ENCODE results near the gene RGS10. TPM values are rescaled to one million over a fixed set of nuclear protein-coding genes. Genes with fewer than 3 reads are reported as not detected.
"Not testable (repeated sequence)": the region's sequence is repeated elsewhere in the genome, so short reads cannot be mapped to it uniquely, and the experiment has no call there.

RGS10 gene
- polyA plus RNA-seq (2013, experiment 1 of 2): 59.3 TPM
- 54.0 TPM for polyA plus RNA-seq (2013, experiment 2 of 2)

GRCh38 chr10:119542357-119542987 lies at the start of gene RGS10:
Gene RGS10 (minus strand): TSS chr10:119542719. CDS start chr10:119542638, 81 bp downstream.
- no peaks in the 10 kb centered on the region for H3K36me3 ChIP-seq (ENCODE audit: control insufficient read depth, insufficient read depth, low read length)
- H3K4me1 ChIP-seq (ENCODE audit: control insufficient read depth, insufficient read depth, low read length, poor library complexity, severe bottlenecking): peaks cover 29% of the 10 kb centered on the region
- 0% methylated on average over 43 to 58 of the region's 76 CpGs for WGBS, 2 experiments (ENCODE audit: insufficient coverage in 2 of 2)
- H3K27ac ChIP-seq (ENCODE audit: low read depth, low read length, severe bottlenecking): no peak within 1 kb of the TSS
- H3K4me3 ChIP-seq (ENCODE audit: extremely low read depth, insufficient read depth, low read length, poor library complexity, severe bottlenecking): peak within 1 kb of the TSS; percentile 61
- no peaks in the 10 kb centered on the region for H3K9me3 ChIP-seq (ENCODE audit: control insufficient read depth, low read length)

- Histone ChIP-seq H3K4me1 (ENCODE audit: control insufficient read depth, insufficient read depth, low read length, poor library complexity, severe bottlenecking) (peaks cover 8% of the 10 kb centered on the region), H3K27ac (ENCODE audit: low read depth, low read length, severe bottlenecking) (no peak overlapping the region), H3K4me3 (ENCODE audit: extremely low read depth, insufficient read depth, low read length, poor library complexity, severe bottlenecking) (no peak overlapping the region), H3K9me3 (ENCODE audit: control insufficient read depth, low read length) (no peaks in the 10 kb centered on the region), H3K36me3 (ENCODE audit: control insufficient read depth, insufficient read depth, low read length) (peaks cover 68% of the 10 kb centered on the region)
- 92 to 93% methylated on average over 3 to 4 of the region's 4 CpGs for WGBS, 2 experiments (ENCODE audit: insufficient coverage in 2 of 2)
Observed at GRCh38 chr10:119588071-119588470, 45.6 kb upstream of the RGS10 start.

GRCh38 chr10:119578355-119578754 lies 35.8 kb upstream of the RGS10 start:
- Histone ChIP-seq H3K4me1 (ENCODE audit: control insufficient read depth, insufficient read depth, low read length, poor library complexity, severe bottlenecking) (no peaks in the 10 kb centered on the region), H3K36me3 (ENCODE audit: control insufficient read depth, insufficient read depth, low read length) (peaks cover 66% of the 10 kb centered on the region), H3K9me3 (ENCODE audit: control insufficient read depth, low read length) (no peaks in the 10 kb centered on the region), H3K4me3 (ENCODE audit: extremely low read depth, insufficient read depth, low read length, poor library complexity, severe bottlenecking) (no peak overlapping the region), H3K27ac (ENCODE audit: low read depth, low read length, severe bottlenecking) (no peak overlapping the region)
- 89% methylated on average over 1 of the region's 3 CpGs; no CpG with 5 or more reads in 1 of the 2 experiments for WGBS, 2 experiments (ENCODE audit: insufficient coverage in 2 of 2)

GRCh38 chr10:119575991-119576390 lies 33.5 kb upstream of the RGS10 start:
- Histone ChIP-seq H3K4me3 (ENCODE audit: extremely low read depth, insufficient read depth, low read length, poor library complexity, severe bottlenecking) (no peak overlapping the region), H3K36me3 (ENCODE audit: control insufficient read depth, insufficient read depth, low read length) (peaks cover 76% of the 10 kb centered on the region), H3K4me1 (ENCODE audit: control insufficient read depth, insufficient read depth, low read length, poor library complexity, severe bottlenecking) (no peaks in the 10 kb centered on the region), H3K9me3 (ENCODE audit: control insufficient read depth, low read length) (no peaks in the 10 kb centered on the region), H3K27ac (ENCODE audit: low read depth, low read length, severe bottlenecking) (no peak overlapping the region)

GRCh38 chr10:119575506-119575905 lies 33.0 kb upstream of the RGS10 start:
- no peaks in the 10 kb centered on the region for H3K4me1 ChIP-seq (ENCODE audit: control insufficient read depth, insufficient read depth, low read length, poor library complexity, severe bottlenecking)
- peaks cover 81% of the 10 kb centered on the region for H3K36me3 ChIP-seq (ENCODE audit: control insufficient read depth, insufficient read depth, low read length)
- no peak overlapping the region for H3K27ac ChIP-seq (ENCODE audit: low read depth, low read length, severe bottlenecking)
- H3K9me3 ChIP-seq (ENCODE audit: control insufficient read depth, low read length): no peaks in the 10 kb centered on the region
- WGBS, 2 experiments (ENCODE audit: insufficient coverage in 2 of 2): 93 to 94% methylated on average over 2 to 3 of the region's 5 CpGs
- H3K4me3 ChIP-seq (ENCODE audit: extremely low read depth, insufficient read depth, low read length, poor library complexity, severe bottlenecking): no peak overlapping the region

- 89 to 97% methylated on average over 6 of the region's 8 CpGs for WGBS, 2 experiments (ENCODE audit: insufficient coverage in 2 of 2)
- H3K4me3 ChIP-seq (ENCODE audit: extremely low read depth, insufficient read depth, low read length, poor library complexity, severe bottlenecking): no peak overlapping the region
- no peaks in the 10 kb centered on the region for H3K9me3 ChIP-seq (ENCODE audit: control insufficient read depth, low read length)
- no peak overlapping the region for H3K27ac ChIP-seq (ENCODE audit: low read depth, low read length, severe bottlenecking)
- H3K4me1 ChIP-seq (ENCODE audit: control insufficient read depth, insufficient read depth, low read length, poor library complexity, severe bottlenecking): no peaks in the 10 kb centered on the region
- peaks cover 25% of the 10 kb centered on the region for H3K36me3 ChIP-seq (ENCODE audit: control insufficient read depth, insufficient read depth, low read length)
Observed at GRCh38 chr10:119567978-119568377, 25.5 kb upstream of the RGS10 start.

GRCh38 chr10:119562097-119562496 lies 19.6 kb upstream of the RGS10 start:
- H3K9me3 ChIP-seq (ENCODE audit: control insufficient read depth, low read length): no peaks in the 10 kb centered on the region
- H3K4me1 ChIP-seq (ENCODE audit: control insufficient read depth, insufficient read depth, low read length, poor library complexity, severe bottlenecking): no peaks in the 10 kb centered on the region
- H3K27ac ChIP-seq (ENCODE audit: low read depth, low read length, severe bottlenecking): no peak overlapping the region
- WGBS, 2 experiments (ENCODE audit: insufficient coverage in 2 of 2): 67 to 93% methylated on average over 1 to 3 of the region's 4 CpGs
- no peaks in the 10 kb centered on the region for H3K36me3 ChIP-seq (ENCODE audit: control insufficient read depth, insufficient read depth, low read length)
- H3K4me3 ChIP-seq (ENCODE audit: extremely low read depth, insufficient read depth, low read length, poor library complexity, severe bottlenecking): no peak overlapping the region

- not testable (repeated sequence) for H3K36me3 ChIP-seq (ENCODE audit: control insufficient read depth, insufficient read depth, low read length); H3K4me3 ChIP-seq (ENCODE audit: extremely low read depth, insufficient read depth, low read length, poor library complexity, severe bottlenecking); H3K4me1 ChIP-seq (ENCODE audit: control insufficient read depth, insufficient read depth, low read length, poor library complexity, severe bottlenecking); H3K27ac ChIP-seq (ENCODE audit: low read depth, low read length, severe bottlenecking); H3K9me3 ChIP-seq (ENCODE audit: control insufficient read depth, low read length)
- WGBS, 2 experiments (ENCODE audit: insufficient coverage in 2 of 2): 90 to 96% methylated on average over 5 to 15 of the region's 33 CpGs
Observed at GRCh38 chr10:119559511-119559910, 17.0 kb upstream of the RGS10 start.

GRCh38 chr10:119556081-119556480 lies 13.6 kb upstream of the RGS10 start:
- not testable (repeated sequence) for H3K4me3 ChIP-seq (ENCODE audit: extremely low read depth, insufficient read depth, low read length, poor library complexity, severe bottlenecking); H3K4me1 ChIP-seq (ENCODE audit: control insufficient read depth, insufficient read depth, low read length, poor library complexity, severe bottlenecking); H3K27ac ChIP-seq (ENCODE audit: low read depth, low read length, severe bottlenecking); H3K36me3 ChIP-seq (ENCODE audit: control insufficient read depth, insufficient read depth, low read length); H3K9me3 ChIP-seq (ENCODE audit: control insufficient read depth, low read length)
- 100% methylated on average over 1 of the region's 2 CpGs for WGBS, 2 experiments (ENCODE audit: insufficient coverage in 2 of 2)

- H3K4me1 ChIP-seq (ENCODE audit: control insufficient read depth, insufficient read depth, low read length, poor library complexity, severe bottlenecking): peaks cover 5% of the 10 kb centered on the region
- H3K9me3 ChIP-seq (ENCODE audit: control insufficient read depth, low read length): no peaks in the 10 kb centered on the region
- no peak overlapping the region for H3K4me3 ChIP-seq (ENCODE audit: extremely low read depth, insufficient read depth, low read length, poor library complexity, severe bottlenecking)
- no peak overlapping the region for H3K27ac ChIP-seq (ENCODE audit: low read depth, low read length, severe bottlenecking)
- 87 to 100% methylated on average over 1 to 4 of the region's 6 CpGs for WGBS, 2 experiments (ENCODE audit: insufficient coverage in 2 of 2)
- no peaks in the 10 kb centered on the region for H3K36me3 ChIP-seq (ENCODE audit: control insufficient read depth, insufficient read depth, low read length)
Observed at GRCh38 chr10:119555178-119555784, 12.8 kb upstream of the RGS10 start.

- 93 to 100% methylated on average over 2 to 4 of the region's 4 CpGs for WGBS, 2 experiments (ENCODE audit: insufficient coverage in 2 of 2)
- H3K4me1 ChIP-seq (ENCODE audit: control insufficient read depth, insufficient read depth, low read length, poor library complexity, severe bottlenecking): peaks cover 5% of the 10 kb centered on the region
- no peak overlapping the region for H3K4me3 ChIP-seq (ENCODE audit: extremely low read depth, insufficient read depth, low read length, poor library complexity, severe bottlenecking)
- H3K36me3 ChIP-seq (ENCODE audit: control insufficient read depth, insufficient read depth, low read length): no peaks in the 10 kb centered on the region
- H3K27ac ChIP-seq (ENCODE audit: low read depth, low read length, severe bottlenecking): no peak overlapping the region
- H3K9me3 ChIP-seq (ENCODE audit: control insufficient read depth, low read length): no peaks in the 10 kb centered on the region
Observed at GRCh38 chr10:119550827-119551226, 8.3 kb upstream of the RGS10 start.

Data from mesodermal cell (in vitro differentiated cells).